HG02943 (cell line): ENCODE results near the gene SYPL1.
A peak's percentile ranks its signal among the peaks of the same experiment; 100 is the strongest.

Source experiments
- ATAC-seq: cut with Tn5 transposase; IDR thresholded peaks from one replicate; pipeline ENCODE4 v1.9.1; 2021; ENCODE audit warnings: mild to moderate bottlenecking, low read depth, moderate library complexity; ENCODE audit not compliant: unreplicated experiment

SYPL1 gene

DNA sequence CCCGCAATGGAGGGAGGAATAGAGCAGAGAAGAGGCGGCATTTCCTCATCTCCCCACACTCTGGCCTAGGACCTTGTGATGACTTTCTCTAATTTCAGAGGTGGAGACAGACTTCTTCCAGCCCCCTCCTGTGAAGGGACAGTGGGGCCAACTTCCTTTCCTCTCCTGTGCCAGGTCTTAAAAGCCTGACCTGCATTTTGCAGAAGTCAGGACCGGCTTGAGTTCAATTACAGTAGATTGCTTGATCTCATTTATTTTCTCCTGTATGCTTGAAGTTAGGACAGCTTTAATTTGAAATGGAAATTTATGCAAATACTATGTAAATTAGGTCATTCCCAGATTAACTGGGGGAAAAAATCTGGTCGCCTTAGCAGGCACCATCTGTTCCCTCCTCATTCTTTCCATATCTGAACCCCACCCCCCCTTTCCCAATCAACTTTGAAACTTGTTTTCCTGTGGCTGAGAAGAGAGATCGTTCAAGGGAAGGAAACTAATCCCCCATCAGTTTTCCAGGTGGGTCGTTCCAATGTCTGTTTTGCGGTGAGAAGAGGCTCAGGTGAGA lies 57.1 kb downstream of the SYPL1 start:
- ATAC-seq = no peak

DNA sequence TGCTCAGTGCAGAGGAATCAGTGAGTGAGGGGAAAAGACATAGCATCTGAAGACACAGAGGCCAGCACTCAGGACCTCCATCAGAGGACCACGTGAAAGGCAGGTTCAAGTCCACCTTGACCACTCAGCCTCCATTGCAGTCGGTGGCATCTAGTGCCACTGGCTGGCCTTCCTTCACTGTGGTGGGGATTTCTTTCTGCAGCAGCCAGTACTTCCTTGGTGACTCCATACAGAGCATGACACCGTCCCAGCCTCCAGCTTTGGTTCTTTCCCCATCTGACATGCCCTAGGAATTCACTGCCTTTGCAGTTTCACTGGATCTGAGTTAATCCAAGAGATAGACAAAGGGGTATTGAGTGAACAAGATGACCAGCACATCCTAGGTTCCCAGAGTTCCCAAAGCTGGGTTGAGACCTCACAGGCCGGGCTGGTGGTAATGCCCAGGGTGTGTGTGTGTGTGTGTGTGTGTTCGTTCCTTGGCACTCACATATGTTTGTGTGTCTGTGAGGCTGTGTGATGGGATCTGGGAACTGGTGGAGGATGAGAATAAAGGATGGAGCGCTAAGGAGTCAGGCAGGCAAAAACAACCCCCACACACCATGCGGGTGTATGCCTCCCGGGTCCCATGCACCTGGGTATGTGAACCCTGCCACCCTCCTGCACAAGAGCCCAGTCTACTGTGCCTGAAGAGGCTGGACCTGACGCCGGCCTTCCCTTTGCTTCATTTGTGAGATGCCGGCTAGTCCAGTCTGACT lies 57.8 kb downstream of the SYPL1 start:
- ATAC-seq = no peak

- ATAC-seq = no peak
These were observed 59.0 kb downstream of the SYPL1 start for GRCh38 chr7:106053109-106053508.

GRCh38 chr7:106052681-106053080 lies 59.4 kb downstream of the SYPL1 start:
- no peak for ATAC-seq

- ATAC-seq = no peak
These were observed 61.4 kb downstream of the SYPL1 start for GRCh38 chr7:106050746-106051117.

DNA sequence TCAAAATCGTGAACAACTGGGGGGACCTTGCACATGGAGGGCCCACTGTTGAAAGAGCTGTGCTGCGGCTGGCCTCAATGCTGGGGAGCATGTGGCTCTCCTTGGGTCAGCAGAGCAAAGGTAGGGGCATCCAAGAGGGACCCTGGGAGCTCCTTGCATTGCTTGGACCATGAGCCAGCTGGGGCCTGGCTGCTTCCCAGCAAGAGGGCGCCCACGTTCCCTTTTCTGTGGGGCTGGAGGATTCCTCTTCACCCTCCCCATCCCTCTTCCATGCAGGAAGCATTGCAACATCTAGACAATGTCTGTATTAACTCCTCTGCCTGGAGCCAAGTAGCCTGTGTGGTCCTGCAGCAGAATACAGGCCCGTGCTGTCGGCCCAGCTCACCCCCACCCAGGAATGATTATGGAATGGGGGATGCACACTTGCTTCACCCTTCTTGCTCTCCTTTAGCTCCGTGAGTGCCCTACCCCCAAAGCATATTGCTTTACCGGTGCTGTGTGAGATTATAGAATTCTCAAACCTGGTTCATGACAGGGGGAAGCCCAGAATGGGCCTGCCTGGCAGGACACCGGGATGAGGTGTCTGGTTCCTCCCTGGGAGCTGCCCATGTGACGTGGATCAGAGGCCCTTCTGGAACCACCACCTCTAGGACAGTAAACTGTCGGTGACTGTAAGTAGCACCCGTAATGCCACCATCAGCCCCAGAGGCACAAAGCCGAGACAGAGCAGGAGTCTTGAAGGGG lies 61.9 kb downstream of the SYPL1 start:
- ATAC-seq = no peak

- ATAC-seq = no peak
These were observed 62.9 kb downstream of the SYPL1 start for GRCh38 chr7:106049139-106049752.

DNA sequence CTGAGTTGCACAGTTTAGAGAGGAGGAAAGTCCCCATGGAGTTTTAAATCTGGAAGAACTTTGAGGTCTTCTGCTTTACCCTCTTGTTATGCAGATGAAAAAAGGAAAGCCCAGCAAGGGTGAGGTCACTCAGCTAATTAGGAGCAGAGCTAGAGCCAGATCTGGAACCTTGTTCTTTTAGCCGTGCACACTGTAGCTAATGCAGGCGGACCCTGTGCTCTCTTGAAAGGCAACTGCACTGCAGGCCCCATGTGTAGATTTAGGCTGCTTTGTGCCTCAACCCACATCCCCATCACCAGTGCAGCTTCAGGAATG lies 63.4 kb downstream of the SYPL1 start:
- ATAC-seq = no peak

- ATAC-seq = no peak
These were observed 64.0 kb downstream of the SYPL1 start for GRCh38 chr7:106047818-106048705.

- ATAC-seq = no peak
These were observed 64.9 kb downstream of the SYPL1 start for GRCh38 chr7:106047184-106047583.

DNA sequence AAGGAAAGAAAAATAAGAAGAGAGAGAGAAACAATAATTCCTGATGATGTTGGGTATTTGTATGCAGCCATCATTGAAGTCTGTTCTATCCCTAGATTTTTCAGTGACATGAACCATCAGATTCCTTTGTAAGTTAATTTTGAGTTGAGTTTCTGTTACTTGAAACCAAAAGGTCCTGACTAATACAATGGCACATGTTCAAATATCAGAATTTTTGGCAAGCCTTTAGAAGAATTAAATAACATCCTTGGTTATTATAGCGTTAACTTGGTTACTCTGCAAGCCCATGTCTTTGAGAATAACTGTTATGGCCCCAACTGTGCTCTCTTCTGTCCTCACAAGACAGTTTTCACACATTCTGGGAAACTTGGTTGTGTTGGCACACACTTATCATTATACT lies 66.5 kb downstream of the SYPL1 start:
- no peak for ATAC-seq

DNA sequence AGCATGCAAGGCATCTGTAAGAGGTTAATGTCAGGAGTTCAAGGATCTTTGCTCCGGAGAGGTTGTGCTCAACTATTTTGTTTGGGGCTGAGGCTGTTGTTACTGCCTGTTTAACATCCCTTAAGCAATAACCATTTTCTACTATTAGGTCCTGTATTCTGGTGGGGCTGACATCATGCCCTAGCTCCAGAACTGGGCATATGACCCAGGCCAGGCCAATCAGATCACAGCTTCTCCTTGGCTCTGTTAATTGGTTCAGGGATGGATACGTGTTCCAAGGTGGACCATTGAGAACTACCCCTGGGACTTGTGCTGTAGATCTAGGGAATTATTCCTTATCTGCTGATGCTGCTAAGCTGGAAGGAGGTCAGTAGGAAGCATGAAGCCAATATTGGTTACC lies 67.0 kb downstream of the SYPL1 start:
- no peak for ATAC-seq

DNA sequence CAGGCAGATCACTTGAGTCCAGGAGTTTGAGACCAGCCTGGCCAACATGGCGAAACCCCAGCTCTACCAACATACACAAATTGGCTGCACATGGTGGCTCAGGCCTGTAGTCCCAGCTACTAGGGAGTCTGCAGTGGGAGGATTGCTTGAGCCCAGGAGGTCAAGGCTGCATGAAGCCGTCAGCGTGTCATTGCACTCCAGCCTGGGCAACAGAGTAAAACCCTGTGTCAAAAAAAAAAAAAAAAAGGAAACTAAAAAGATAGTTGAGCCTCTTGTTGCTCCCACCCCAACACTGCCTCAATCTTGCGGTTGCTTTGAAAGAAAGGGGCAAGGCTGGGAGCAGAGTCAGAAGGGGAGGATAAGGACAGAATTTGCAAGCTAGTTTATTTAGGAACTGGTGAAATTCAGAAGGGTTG lies 69.9 kb downstream of the SYPL1 start:
- ATAC-seq = no peak

GRCh38 chr7:106041140-106041717 lies 70.9 kb downstream of the SYPL1 start:
- ATAC-seq = peak; percentile 57
